Superior temporal gyrus (tissue), 1 donor: Measurements from ENCODE around the gene OGDHL.
"Not testable (repeated sequence)": the region's sequence is repeated elsewhere in the genome, so short reads cannot be mapped to it uniquely, and the experiment has no call there.

Experiments used
- DNase-seq: peaks from one replicate; pipeline ENCODE4 v3.0.0-alpha.2; 2016; ENCODE audit errors: extremely low spot score

Gene OGDHL

GRCh38 chr10:49739426-49739825, 22.7 kb downstream of the OGDHL start:
- DNase-seq = no peak

- DNase-seq = no peak
These were observed 23.3 kb downstream of the OGDHL start for GRCh38 chr10:49738616-49739360.

- no peak for DNase-seq
These were observed 24.5 kb downstream of the OGDHL start for GRCh38 chr10:49737474-49738201.

GRCh38 chr10:49736564-49737113, 25.5 kb downstream of the OGDHL start:
- no peak for DNase-seq

GRCh38 chr10:49735848-49736563, 26.1 kb downstream of the OGDHL start:
- no peak for DNase-seq

- no peak for DNase-seq
These were observed 27.0 kb downstream of the OGDHL start for GRCh38 chr10:49735161-49735560.

GRCh38 chr10:49734676-49735075, 27.4 kb downstream of the OGDHL start:
- no peak for DNase-seq

- DNase-seq = no peak
These were observed 28.3 kb downstream of the OGDHL start for GRCh38 chr10:49733866-49734265.

GRCh38 chr10:49726593-49726992, 35.5 kb downstream of the OGDHL start:
- no peak for DNase-seq

GRCh38 chr10:49715157-49715556, 47.0 kb downstream of the OGDHL start:
- not testable (repeated sequence) for DNase-seq

- no peak for DNase-seq
These were observed 48.9 kb downstream of the OGDHL start for GRCh38 chr10:49713266-49713665.

- no peak for DNase-seq
These were observed 50.6 kb downstream of the OGDHL start for GRCh38 chr10:49711481-49711880.

GRCh38 chr10:49710966-49711365, 51.2 kb downstream of the OGDHL start:
- DNase-seq = no peak

- DNase-seq = no peak
These were observed 52.2 kb downstream of the OGDHL start for GRCh38 chr10:49709934-49710333.

GRCh38 chr10:49707585-49707984, 54.5 kb downstream of the OGDHL start:
- no peak for DNase-seq

GRCh38 chr10:49700997-49701396, 61.1 kb downstream of the OGDHL start:
- DNase-seq = no peak

GRCh38 chr10:49700211-49700610, 61.9 kb downstream of the OGDHL start:
- DNase-seq = no peak

GRCh38 chr10:49698679-49699078, 63.4 kb downstream of the OGDHL start:
- no peak for DNase-seq

- no peak for DNase-seq
These were observed 65.8 kb downstream of the OGDHL start for GRCh38 chr10:49696311-49696710.

GRCh38 chr10:49694466-49694865, 67.7 kb downstream of the OGDHL start:
- DNase-seq = no peak

- DNase-seq = no peak
These were observed 70.5 kb downstream of the OGDHL start for GRCh38 chr10:49691588-49691987.

- DNase-seq = no peak
These were observed 71.3 kb downstream of the OGDHL start for GRCh38 chr10:49690698-49691356.
